Suprapubic skin (tissue), 4 donors: ENCODE results near the gene TOP2B.

ENCODE experiments used
- EP300 ChIP-seq: sonication (generic); formaldehyde crosslinking; IDR thresholded peaks from one replicate; pipeline ENCODE4 v1.6.1; 2017; ENCODE audit warnings: antibody characterized with exemption
- POLR2AphosphoS5 ChIP-seq, 3 donors: sonication (generic); formaldehyde crosslinking; IDR thresholded peaks; one replicate each; pipeline ENCODE4 v1.6.1; 2017; ENCODE audit warnings: antibody characterized with exemption in 3 of 3
- TF ChIP-seq, protein P1 (sequence below), 2 donors: fragments of 200-600 bp in 1 of 2; fragments of 450-650 bp in 1 of 2; sonication (generic) in 1 of 2; IDR thresholded peaks; one replicate each; pipeline ENCODE4 v1.5.1; 2016 to 2019; ENCODE audit warnings: antibody characterized with exemption in 2 of 2, mild to moderate bottlenecking in 1 of 2, moderate library complexity in 1 of 2

- TF ChIP-seq, protein P1, sequence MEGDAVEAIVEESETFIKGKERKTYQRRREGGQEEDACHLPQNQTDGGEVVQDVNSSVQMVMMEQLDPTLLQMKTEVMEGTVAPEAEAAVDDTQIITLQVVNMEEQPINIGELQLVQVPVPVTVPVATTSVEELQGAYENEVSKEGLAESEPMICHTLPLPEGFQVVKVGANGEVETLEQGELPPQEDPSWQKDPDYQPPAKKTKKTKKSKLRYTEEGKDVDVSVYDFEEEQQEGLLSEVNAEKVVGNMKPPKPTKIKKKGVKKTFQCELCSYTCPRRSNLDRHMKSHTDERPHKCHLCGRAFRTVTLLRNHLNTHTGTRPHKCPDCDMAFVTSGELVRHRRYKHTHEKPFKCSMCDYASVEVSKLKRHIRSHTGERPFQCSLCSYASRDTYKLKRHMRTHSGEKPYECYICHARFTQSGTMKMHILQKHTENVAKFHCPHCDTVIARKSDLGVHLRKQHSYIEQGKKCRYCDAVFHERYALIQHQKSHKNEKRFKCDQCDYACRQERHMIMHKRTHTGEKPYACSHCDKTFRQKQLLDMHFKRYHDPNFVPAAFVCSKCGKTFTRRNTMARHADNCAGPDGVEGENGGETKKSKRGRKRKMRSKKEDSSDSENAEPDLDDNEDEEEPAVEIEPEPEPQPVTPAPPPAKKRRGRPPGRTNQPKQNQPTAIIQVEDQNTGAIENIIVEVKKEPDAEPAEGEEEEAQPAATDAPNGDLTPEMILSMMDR (IDR thresholded peaks at IDR 0.05) = no peak
- TF ChIP-seq POLR2AphosphoS5 (IDR thresholded peaks at IDR 0.05) (no peak), EP300 (no peak)
Observed at GRCh38 chr3:25648925-25649830, 15.5 kb downstream of the TOP2B start.
